NCI-H526 (cell line): Measurements from ENCODE around the gene GSTM2.
"Not testable (repeated sequence)": the region's sequence is repeated elsewhere in the genome, so short reads cannot be mapped to it uniquely, and the experiment has no call there.

Experiments used
- DNase-seq, 2 experiments: peaks; one replicate each; lab custom pipeline; 2025; lab: John Stamatoyannopoulos, UW

The GSTM2 gene

DNA sequence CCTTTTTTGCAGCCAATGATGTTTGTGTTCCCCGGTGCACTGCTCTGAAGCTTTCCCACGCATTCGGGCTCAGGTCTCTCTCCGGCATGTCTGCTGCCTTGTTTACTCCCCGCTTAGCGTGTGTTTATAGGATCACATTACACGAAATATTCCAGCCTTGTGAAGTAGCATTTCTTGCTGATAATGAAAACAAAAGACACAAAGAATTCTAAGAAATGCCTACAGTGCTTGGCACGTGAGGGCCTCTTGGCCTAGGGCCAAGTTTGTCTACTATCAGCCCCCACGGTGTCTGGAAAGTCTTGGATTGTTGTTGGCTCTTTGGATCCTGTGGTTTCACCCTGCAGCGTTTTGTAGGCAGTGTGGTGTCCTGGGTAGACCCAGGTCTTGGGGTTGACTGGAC lies 23.2 kb upstream of the GSTM2 start:
- no peak for DNase-seq

DNA sequence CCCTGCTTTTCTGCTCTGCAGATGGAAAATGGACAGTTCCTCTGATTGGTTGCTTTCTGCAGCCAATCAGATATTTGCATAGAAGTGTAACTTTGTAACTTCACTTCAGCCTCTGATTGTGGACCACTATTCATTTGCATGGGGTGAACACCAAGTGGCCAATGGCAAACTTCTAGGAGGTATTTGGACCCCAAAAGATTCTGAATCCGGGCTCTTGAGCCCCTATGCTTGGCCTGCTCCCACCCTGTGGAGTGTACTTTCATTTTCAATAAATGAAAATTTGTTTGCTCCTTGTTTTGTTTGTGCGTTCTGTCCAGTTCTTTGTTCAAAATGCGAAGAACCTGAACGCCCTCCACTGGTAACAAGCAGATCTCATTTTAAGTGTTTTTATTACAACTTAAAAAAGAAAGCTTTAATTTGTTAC lies 18.4 kb upstream of the GSTM2 start:
- no peak for DNase-seq

DNA sequence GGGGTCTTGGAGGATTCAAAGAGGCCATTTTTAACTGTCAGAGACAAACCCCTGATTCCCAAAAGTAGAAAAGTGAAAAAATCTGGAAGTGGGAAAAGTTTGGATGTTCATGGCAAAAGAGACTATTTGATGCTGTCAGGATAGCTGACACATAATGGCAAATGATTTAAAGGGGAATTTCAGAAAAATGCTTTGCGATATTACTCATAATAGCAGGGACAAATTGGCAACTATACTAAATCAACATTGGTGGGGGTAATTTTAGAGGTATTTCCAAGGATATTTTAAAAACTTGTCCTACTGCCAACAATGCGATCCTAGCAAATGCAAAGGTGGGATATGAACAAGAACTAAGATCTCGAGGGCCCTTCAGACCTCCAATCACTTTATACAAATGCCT lies 17.2 kb upstream of the GSTM2 start:
- DNase-seq: no peak

DNA sequence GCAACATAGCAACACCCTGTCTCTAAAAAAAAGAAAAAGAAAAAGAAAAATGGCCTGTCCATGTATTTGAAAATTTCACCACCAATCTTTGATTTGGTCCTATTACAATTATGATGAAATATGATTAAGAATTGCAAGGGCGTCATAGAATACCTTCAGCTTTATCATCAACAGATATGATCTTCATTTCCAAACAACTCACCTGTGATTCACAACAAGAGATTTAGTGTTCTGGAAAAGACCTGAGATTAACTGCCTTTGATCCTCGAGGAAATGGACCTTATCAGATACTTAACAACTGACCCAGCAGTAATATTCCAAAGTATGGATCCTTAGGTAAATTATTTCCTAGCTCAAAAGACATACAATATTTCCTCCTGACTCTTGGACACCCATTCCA lies 15.5 kb upstream of the GSTM2 start:
- DNase-seq: no peak

DNA sequence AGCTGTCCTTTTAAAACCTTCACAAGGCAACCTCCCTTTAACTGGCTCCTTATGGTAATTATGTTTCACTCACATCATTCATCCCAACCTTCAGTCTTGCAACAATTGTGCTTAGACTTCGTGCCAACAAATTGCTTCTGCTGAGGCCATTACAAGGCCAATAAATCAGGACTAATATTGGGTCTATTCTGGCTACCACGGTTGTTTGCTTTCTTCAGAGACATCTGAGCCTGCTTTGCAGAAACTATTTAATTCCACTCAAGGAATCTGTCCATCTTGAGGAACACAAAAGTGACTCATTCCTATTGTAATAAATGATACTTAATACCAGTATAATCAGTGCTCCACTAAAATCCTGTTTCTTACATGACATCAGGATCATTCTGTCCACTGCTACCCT lies 14.6 kb upstream of the GSTM2 start:
- DNase-seq: no peak

DNA sequence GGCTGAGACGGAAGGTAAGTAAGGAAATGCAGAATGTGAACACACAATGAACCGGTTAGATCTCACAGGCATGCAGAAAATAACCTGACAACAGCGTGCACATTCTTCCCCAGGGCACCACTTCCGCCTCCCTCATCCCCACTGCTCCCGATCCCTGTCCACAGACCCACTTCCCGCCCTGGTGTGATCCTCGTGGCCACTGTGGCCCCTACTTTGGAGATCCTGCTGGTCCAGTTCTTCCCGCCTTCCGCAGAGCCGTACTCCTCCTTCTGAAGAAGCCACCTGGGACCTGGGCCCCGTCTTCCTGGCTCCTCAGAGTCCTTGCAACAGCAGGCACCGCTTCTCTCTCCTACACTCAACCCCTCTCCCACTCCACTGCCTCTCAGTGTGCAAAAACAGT lies 13.3 kb upstream of the GSTM2 start:
- no peak for DNase-seq

DNA sequence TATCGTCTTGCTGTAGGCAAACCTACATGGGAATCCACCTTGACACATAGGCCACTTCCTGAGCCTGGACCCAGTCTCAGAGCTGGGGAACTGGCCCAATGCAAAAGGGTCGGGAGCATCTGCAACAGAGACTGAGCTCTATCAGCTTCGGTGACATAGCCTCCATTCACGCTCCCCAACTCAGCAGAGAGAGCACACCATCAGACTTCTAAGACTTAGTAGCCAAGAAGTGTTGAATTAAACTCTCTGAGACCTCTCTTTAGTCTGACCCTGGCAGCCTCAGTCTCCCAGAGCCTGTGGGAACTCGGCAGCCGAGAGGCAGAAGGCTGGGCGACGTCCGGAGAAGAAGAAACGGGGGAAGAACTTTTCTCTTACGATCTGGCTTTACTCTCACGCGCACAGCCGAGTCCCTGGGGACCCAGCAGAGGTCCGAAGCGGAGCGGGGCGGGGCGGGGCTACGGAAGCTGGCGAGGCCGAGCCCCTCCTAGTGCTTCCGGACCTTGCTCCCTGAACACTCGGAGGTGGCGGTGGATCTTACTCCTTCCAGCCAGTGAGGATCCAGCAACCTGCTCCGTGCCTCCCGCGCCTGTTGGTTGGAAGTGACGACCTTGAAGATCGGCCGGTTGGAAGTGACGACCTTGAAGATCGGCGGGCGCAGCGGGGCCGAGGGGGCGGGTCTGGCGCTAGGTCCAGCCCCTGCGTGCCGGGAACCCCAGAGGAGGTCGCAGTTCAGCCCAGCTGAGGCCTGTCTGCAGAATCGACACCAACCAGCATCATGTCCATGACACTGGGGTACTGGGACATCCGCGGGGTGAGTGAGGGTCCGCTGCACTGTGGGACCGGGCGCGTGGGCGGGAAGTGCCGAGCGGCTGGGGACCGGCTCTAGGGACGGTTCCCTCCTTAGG lies 12.0 kb upstream of the GSTM2 start, which contains the start of gene GSTM4:
Gene GSTM4 (plus strand): TSS at position 485 of the 905 bp plus-strand sequence. CDS start 291 bp downstream, at position 776.
- DNase-seq: peak; percentile 46 to 92

DNA sequence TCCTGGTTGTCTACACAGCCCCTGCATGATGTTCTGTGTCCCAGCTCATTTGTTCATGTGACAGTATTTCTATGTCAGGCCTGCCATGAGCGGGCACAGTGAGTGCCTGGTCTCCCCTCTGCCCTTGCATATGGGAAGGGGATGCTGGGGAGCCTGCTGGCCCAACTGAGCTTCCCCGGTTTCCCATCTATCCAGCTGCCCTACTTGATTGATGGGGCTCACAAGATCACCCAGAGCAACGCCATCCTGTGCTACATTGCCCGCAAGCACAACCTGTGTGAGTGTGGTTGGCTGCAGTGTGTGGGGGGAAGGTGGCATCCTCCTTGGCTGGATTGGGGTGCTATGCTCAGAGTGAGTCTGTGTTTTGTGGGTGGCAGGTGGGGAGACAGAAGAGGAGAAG lies 10.5 kb upstream of the GSTM2 start:
- DNase-seq: no peak

DNA sequence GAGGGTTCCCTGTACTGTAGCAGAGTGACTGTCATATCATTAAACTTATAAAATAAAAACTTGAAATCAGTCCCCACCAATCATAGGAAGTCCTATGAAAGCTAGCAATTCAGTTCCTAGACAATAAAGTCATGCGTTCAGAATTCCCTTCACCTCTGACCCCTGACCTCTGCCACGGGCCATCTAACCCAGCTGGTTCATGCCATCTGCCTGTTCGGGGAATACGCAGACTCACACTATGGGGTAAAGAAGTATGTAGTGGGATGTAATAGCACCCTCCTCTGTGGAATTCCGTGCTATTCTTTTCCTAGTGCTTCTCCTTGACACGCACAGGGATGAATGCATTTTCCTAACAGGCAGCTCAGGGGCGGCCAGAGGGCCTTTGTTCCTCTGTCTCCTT lies 9.9 kb upstream of the GSTM2 start:
- DNase-seq: no peak

DNA sequence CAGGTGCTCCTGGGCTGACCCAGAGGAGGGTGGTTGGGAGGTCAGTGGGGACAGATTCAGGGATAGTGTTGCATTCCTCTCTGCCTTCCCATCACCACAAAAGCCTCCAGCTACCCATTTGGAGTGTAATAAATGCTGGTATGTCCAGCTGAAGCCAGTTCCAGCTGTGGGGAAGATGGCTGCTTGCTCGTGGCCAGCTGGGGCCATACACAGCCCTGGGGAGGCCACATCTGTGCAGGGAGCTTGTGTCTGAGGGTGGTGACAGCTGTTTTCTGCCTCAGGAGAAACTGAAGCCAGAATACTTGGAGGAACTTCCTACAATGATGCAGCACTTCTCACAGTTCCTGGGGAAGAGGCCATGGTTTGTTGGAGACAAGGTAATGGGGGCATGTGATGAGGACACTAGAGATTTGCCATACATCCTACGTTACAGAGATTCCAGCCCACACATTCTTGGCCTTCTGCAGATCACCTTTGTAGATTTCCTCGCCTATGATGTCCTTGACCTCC lies 9.3 kb upstream of the GSTM2 start:
- no peak for DNase-seq

DNA sequence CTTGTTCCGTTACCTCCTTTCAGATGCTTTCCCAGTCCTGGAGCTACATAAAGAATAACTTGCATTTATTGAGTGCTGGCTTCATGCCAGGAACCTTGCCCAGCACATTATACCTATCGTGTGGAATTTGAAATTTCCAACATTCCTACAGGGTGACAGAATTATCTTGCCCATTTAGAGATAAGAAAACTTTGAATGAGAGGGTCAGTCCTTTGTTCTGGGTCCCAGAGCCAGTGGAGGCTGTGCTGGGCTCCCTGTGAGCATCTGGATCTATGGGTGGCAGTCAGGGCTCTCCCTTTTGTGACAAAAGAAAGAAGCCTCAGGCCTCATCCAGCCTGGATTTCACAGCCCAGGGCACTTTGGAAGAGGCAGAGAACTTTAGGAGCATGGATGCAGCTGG lies 8.7 kb upstream of the GSTM2 start:
- DNase-seq: no peak

DNA sequence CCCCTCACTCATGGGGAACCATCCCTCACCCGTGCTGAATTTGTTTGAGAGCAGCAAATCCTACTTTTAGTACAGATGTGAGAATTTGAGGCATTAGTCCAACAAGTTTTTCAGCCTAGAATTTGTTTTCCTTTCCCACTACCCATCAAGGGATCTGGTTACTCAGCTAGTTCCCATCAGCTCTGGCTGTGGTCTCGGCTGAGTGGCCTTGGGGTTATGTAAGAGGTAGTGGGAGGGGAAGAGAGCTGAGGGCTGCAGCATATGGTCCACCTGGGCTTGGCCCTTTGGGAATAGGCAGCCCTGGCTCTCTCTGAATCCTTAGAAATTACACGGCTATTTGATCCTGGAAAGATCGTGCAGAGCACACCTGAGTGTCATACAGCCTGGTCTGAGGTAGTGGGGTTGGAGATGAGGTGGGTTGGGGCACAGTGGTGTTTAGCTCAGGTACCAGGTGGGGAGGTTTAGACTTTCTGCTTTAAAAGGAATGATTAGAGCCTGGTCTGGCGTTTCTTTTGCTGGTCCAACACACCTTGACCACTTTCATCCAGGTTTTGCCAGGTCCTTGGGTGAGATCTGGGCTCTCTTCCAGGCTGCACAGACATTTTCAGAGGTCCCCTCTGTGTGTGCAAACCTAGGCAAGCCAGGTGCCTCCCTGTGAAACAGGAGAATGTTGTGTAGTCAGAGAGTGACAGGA lies 7.7 kb upstream of the GSTM2 start:
- DNase-seq: peak; percentile 70 to 94

DNA sequence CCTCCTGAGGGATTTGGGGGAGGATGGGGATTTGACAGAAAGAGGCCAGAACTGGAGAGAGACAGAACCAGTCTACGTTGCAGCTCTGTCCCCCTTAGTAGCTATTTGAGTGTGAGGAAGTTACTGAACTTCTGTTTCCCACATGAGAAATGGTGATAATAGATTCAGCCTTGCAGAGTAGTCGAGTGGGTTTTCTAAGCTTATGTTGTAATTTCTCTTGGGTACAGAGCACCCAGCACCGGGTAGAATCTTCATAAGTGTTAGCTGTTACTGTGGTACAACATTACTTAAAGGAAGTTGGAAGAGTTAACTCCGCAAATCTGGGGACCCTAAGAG lies 7.2 kb upstream of the GSTM2 start:
- not testable (repeated sequence) for DNase-seq

DNA sequence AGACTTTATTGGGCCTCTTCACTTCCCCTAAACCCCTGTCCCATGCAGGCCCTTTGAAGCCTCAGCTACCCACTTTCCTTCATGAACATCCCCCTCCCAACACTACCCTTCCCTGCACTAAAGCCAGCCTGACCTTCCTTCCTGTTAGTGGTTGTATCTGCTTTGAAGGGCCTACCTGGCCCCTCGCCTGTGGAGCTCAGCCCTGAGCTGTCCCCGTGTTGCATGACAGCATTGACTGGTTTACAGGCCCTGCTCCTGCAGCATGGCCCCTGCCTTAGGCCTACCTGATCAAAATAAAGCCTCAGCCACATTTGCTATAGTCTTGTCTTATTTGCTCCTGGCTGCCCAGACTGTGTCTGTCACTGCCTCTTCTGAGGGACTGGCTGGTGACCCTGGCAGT lies 6.5 kb upstream of the GSTM2 start:
- DNase-seq: no peak

DNA sequence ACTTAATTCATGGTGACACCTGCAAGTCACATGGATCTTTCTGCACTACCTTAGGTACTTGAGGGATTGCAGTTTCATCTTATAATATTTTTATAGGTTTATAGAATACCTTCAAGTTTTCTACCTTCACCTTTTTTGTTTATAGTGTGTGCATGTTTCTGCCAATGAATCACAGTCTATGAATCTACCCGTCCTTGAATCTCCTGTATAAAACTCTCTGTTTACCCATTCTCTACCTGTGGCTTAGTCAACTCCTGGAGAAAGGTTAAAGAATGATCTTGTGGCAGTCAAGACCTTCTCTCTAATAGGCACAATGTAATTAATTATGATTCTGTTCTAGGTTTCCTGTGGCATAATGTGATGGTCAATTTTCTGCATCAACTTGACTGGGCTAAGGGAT lies 3.2 kb upstream of the GSTM2 start:
- DNase-seq: no peak

DNA sequence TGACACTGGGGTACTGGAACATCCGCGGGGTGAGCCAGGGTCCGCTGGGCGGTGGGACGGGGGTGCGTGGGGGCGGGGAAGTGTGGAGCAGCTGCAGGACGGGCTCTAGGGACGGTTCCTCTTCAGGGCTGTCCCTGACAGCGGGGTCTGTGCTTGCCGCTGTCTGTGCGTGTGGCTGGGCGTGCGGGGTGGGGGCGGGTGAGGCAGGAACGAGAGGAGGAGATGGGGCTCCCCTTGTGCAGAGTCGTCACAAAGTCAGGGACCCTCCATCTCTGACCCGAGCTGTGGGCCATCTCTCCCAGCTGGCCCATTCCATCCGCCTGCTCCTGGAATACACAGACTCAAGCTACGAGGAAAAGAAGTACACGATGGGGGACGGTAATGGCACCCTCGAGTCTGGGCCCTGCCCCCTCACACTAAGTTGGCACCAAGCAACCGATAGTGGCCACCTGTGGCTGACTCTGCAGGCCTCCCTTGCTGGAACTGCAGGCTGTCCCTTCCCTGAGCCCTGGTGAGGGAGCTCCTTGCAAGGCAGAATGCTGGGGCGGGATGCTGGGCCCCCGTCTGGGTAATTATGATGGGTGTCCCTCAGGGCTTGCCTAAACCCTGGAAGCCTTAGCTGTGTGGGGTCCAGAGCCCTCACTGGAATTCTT lies 392 bp downstream of the GSTM2 start:
- peak in 1 of 2 experiments; percentile 47 for DNase-seq

DNA sequence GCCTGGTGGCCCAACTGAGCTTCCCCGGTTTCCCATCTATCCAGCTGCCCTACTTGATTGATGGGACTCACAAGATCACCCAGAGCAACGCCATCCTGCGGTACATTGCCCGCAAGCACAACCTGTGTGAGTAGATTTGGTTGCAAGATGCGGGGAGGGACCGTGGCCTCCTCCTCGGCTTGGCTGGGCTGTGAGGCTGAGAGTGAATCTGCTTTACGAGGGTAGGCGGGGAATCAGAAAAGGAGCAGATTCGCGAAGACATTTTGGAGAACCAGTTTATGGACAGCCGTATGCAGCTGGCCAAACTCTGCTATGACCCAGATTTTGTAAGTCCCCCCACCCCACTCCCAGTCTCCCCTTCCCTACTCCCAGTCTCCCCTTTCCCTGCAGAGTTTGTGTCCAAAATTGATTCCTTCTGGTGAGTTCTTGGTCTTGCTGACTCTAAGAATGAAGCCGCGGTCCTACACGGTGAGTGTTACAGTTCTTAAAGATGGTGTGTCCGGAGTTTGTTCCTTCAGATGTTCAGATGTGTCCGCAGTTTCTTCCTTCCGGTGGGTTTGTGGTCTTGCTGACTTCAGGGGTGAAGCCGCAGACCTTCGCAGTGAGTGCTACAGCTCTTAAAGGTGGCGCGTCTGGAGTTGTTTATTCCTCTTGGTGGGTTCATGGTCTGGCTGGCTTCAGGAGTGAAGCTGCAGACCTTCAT lies 1.5 kb downstream of the GSTM2 start:
- DNase-seq: no peak

DNA sequence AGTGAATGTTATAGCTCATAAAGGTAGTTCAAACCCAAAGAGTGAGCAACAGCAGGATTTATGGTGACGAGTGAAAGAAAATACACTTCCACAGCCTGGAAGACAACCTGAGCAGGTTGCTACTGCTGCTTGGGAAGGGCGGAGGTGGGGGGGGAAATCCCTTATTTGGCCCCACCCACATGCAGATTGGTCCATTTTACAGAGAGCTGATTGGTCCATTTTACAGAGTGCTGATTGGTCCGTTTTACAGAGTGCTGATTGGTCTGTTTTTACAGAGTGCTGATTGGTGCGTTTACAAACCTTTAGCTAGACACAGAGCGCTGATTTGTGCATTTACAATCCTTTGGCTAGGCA lies 2.1 kb downstream of the GSTM2 start:
- not testable (repeated sequence) for DNase-seq

DNA sequence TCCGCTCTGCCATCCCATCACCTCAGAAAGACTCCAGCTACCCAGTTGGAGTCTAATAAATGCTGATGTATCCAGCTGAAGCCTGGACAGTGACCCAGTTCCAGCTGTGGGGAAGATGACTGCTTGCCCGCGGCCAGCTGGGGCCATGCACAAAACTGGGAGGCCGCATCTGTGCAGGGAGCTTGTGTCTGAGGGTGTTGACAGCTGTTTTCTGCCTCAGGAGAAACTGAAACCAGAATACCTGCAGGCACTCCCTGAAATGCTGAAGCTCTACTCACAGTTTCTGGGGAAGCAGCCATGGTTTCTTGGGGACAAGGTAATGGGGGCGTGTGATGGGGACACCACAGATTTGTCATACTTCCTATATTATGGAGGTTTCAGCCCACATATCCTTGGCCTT lies 3.2 kb downstream of the GSTM2 start:
- DNase-seq: no peak

DNA sequence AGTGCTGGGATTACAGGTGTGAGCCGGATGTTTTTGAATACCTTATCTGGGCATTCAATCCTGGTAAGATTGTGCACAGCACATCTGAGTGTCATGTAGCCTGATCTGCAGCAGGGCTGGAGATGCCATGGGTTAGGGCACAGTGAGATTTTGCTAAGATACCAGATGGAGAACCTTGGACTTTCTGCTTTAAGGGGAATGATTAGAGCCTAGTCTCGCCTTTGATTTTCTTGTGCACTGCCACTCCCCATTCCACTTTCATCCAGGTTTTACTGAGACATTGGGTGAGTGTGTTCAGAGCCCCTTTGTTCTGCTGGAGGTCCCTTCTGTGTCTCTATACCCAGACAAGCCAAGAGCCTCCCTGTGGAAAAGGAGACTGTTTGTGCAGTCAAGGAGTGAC lies 6.0 kb downstream of the GSTM2 start:
- not testable (repeated sequence) for DNase-seq

DNA sequence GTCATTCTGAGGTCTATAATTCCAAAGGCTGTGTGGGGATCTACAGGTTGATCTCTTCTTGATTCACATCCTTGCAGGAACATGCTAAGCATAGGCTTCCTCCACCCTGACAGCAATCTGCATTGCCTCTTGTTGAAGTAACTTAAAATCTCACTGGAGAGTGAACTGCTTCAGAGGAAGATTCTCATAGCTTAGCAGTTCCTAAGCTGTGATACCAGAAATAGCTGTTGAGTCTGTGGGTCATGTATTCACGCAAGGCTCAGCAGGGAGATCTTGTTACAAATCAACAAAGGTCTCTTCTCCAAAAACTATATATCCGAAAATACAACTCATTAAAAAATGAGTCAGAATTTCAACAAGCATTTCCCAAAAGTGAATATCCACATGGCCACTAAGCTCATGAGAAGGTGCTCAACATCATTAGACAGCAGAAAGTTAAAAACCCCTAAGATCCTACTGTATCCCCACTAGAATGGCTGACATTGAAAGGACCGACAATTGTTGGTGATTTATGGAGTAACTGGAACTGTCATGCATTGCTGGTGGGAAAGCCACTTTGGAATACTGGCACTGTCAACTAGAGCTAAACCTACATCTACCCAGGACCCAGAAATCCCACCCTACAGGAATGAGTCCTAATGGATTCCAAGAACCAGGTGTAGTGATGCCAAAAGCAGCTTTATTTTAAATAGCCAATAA lies 9.0 kb downstream of the GSTM2 start:
- not testable (repeated sequence) for DNase-seq

DNA sequence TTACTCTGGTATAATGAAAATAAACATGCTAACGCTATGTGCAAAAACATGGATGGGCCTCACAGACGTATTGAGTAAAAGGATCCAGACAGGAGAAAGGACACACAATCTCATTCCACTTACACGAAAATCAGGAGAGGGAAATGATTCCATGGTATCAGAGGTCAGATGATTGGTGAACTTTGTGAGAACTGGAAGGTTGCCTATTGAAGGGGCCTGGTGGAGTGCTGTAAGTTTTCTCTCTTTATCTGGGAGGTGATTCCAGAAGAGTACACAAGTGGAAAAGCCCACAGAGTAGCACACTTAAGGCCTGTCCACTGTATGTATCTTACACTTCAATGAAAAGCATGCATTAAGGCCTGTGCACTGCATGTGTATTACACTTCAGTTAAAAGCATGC lies 9.6 kb downstream of the GSTM2 start:
- no peak for DNase-seq
